AG09319 (cell line): Measurements from ENCODE around the gene IFIT2.
"Not testable (repeated sequence)": the region's sequence is repeated elsewhere in the genome, so short reads cannot be mapped to it uniquely, and the experiment has no call there.

Experiments used
- DNase-seq: peaks from one replicate; pipeline ENCODE4 v3.0.0-alpha.2; 2010; ENCODE audit warnings: low read depth; ENCODE audit errors: extremely low read depth
- CTCF ChIP-seq: IDR thresholded peaks from 2 replicates; pipeline ENCODE4 v1.5.1; 2011; ENCODE audit warnings: low read depth, mild to moderate bottlenecking, inconsistent platforms, low read length, moderate library complexity

The IFIT2 gene

GRCh38 chr10:89329151-89329550 lies 27.3 kb downstream of the IFIT2 start:
- DNase-seq = no peak
- TF ChIP-seq CTCF = no peak

GRCh38 chr10:89330014-89330413 lies 28.2 kb downstream of the IFIT2 start:
- DNase-seq = not testable (repeated sequence)

GRCh38 chr10:89330537-89331212 lies 28.8 kb downstream of the IFIT2 start:
- no peak for TF ChIP-seq CTCF
- no peak for DNase-seq

GRCh38 chr10:89331487-89332122 lies 29.8 kb downstream of the IFIT2 start:
- not testable (repeated sequence) for DNase-seq

- DNase-seq = no peak
- no peak for TF ChIP-seq CTCF
These were observed 30.3 kb downstream of the IFIT2 start for GRCh38 chr10:89332123-89332633.

GRCh38 chr10:89335226-89335625 lies 33.4 kb downstream of the IFIT2 start:
- TF ChIP-seq CTCF = no peak
- no peak for DNase-seq

GRCh38 chr10:89336241-89336640 lies 34.4 kb downstream of the IFIT2 start:
- no peak for DNase-seq
- TF ChIP-seq CTCF = no peak

- TF ChIP-seq CTCF = no peak
- no peak for DNase-seq
These were observed 35.6 kb downstream of the IFIT2 start for GRCh38 chr10:89337484-89337883.
